GM12874 (cell line): Measurements from ENCODE around the gene SLC5A10.
A peak's percentile ranks its signal among the peaks of the same experiment; 100 is the strongest.
"Not testable (repeated sequence)": the region's sequence is repeated elsewhere in the genome, so short reads cannot be mapped to it uniquely, and the experiment has no call there.

Experiments used
- TF ChIP-seq, protein P1 (sequence below): IDR thresholded peaks from 2 replicates; pipeline ENCODE4 v1.5.1; 2011; ENCODE audit warnings: low read depth, mild to moderate bottlenecking, control low read depth, low read length, moderate library complexity; ENCODE audit not compliant: insufficient read depth

Gene SLC5A10

DNA sequence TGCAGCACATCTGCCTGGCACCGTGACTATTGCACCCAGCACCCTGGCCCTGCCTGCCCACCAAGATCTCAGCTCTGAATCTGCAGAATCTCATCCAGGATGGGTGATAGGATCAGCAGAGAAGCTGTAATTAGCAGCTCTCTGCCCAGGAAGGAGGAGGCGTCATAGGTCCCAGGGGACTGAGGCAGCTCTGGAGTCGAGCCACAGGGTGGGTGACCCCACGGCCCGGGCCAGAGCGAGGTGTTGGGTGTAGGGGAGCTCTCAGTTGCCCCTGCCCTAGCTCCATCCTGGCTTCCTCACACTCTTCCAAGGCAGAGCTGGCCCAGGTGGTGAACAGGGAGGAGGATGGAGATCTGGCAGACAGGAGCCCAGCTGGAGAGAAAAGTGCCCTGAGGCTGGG lies 70.8 kb downstream of the SLC5A10 start:
- TF ChIP-seq, protein P1, sequence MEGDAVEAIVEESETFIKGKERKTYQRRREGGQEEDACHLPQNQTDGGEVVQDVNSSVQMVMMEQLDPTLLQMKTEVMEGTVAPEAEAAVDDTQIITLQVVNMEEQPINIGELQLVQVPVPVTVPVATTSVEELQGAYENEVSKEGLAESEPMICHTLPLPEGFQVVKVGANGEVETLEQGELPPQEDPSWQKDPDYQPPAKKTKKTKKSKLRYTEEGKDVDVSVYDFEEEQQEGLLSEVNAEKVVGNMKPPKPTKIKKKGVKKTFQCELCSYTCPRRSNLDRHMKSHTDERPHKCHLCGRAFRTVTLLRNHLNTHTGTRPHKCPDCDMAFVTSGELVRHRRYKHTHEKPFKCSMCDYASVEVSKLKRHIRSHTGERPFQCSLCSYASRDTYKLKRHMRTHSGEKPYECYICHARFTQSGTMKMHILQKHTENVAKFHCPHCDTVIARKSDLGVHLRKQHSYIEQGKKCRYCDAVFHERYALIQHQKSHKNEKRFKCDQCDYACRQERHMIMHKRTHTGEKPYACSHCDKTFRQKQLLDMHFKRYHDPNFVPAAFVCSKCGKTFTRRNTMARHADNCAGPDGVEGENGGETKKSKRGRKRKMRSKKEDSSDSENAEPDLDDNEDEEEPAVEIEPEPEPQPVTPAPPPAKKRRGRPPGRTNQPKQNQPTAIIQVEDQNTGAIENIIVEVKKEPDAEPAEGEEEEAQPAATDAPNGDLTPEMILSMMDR, result no peak

DNA sequence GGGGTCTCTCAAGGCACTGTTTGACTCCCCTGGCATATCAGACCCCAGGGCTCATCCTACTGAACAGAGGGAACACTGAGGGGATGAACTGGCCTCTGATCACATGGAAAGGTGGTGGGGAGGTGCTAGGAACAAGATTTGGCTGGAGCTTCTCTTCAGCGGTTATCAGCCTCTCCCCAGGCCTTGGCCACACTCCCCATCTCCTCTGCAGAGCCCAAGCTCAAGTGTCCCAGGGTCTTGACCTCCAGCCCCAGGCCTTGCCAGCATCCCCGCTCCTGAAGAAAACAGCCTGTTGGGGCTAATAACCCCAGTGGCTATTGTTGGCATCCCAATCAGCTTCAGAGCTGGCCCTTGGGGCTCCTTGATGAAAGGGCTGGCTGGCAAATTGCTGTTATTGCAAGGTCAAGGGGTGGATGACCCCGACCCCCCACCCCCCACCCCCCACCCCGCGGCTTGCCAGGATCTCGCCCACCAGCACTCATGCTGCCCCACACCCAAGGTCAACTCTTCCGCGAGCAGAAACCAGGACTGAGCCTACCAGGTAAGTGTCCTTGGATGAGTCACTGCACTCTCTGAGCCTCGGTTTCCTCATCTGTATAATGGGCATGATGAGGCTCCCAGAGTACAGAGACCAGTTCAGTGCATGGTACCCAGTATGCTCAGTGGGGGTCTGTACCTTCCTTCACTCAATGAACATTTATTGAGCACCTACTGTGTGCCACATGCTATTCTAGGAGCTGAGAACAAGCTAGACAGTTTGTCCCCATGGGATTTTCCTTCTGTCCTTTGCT lies 71.4 kb downstream of the SLC5A10 start:
- TF ChIP-seq, protein P1, result no peak

DNA sequence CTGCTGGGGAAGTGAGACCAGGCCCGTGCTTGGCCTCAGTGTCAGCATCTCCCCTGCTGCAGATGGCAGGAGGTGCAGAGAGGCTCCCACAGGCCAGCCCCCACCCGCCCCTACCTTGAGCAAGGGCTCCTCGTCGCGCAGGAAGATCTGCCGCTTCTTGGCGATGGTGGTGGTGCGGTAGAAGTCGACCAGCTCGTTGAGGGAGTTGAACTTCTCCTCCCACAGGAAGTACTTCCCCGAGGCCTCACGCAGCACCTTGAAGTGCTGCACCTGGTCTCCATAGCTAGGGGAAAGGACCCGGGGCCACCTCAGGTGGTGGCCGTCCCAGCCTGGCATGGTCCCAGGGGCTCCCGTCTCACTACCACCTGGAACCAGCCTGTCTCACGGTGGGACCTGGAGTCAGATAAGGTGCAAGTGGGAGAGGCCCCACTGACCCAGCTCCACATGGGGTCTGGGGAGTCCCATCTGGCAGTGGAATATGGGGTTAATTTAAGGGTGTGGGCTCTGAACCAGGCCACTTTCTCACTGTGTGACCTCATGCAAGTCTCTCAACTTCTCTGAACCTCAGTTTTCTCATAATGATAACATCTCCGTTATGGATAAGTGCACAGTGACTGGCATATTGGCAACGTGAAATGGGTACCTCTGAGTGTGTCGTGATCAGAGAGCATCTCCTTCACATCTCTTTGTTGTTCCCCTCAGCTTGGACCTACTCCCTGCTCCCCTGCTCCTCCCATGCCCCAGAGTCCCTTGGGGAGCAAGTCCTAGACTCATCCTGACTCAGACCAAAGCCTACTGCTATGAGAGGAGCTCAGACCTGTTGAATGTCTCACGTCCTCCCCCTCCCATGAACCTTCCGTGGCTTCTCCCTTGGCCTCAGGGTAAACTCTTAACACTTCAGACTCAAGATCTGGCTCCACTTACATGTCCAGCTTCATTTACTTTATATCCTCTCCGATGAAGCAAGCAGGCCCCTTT lies 72.4 kb downstream of the SLC5A10 start:
- TF ChIP-seq, protein P1, result no peak

DNA sequence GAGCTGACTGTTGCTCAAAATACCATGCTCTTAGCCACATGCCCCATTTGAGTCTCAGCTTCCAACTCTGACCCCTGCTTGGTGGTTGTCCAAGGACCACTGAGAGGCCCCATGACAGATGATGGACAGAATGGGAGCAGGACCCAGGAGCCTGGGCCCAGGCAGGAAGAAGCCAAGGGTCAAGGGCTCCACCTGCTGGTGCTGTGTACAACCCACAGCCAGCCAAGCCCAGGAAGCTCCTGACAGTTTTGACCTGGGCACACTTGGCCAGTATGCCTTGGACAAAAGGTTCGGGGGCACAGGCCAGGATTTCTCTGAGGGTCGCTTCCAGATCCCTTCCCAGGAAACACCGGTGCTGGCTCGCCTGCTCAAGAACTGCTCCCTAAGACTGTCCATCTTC lies 79.8 kb downstream of the SLC5A10 start:
- TF ChIP-seq, protein P1, result peak; percentile 36

DNA sequence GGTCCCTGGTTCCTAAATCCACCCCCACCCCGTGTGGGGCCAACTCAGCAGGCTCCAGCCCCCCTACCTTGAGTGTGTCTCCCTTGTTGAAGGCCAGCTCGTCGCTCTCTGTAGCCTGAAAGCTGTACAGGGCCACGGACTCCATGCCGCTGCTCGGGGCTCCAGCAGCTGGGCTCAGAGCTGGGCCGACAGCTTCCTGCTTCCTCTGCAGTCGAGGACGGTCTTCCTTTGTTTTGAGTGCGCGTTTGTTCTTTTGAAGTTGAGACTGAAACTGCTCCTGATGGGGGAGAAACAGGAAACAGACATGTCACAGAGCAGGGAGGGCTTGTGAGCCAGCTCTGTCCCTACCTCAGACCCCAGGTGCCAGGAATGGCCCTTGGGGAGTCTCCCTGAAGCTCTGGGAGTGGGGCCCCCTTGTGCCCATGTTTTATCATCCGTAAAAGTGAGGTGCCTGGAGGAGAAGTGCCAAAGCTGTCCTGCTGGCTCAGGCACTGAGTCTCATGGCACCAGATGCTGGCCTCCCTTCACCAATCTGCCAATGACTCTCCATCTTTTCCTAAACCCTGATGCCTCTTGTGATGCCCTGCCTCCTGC lies 94.9 kb downstream of the SLC5A10 start, which contains the start of gene GRAP:
TSS of gene GRAP (minus strand) at position 176 of the 594 bp plus-strand sequence. CDS start at position 145, 31 bp downstream.
- TF ChIP-seq, protein P1, result not testable (repeated sequence)
